ENCODE data around the gene BAG3.

BAG3 gene

DNA sequence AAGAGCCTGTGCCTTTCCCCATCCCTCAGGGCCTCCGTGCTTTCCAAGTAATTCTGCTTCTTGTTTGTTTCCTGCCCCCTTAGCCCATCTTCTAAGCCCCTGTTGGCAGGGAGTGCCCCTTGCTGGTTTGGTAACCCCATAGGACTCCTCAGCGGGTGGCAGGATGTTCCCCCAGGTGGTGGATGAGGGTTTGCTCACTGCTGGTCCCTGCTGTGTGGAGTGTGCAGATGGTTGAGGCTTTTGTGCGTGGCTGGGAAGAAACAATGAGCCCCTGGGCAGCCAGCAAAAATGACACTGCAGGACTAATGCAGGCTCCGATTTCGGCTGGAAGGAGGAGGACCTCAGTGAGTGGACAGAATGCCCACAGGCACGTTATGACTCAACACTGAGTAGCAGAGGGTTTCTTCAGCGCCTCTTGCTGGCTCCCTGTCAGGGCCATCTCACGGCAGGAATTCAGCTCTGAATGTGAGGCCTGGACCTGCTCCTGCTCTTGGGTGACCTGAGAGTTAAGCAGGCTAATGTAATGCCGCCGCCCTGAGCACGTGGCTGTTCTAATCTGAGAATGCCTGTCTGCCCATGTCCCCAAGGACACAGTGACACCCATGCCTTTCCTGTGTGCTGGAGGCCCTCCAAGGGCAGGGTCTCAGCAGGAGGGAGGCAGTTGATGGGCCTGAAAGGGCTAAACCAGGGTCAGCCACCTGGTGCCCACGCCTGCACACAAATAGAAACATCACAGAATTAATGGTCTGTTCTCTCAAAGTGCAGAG lies 16.6 kb downstream of the BAG3 start:
- no peak for DNase-seq

DNA sequence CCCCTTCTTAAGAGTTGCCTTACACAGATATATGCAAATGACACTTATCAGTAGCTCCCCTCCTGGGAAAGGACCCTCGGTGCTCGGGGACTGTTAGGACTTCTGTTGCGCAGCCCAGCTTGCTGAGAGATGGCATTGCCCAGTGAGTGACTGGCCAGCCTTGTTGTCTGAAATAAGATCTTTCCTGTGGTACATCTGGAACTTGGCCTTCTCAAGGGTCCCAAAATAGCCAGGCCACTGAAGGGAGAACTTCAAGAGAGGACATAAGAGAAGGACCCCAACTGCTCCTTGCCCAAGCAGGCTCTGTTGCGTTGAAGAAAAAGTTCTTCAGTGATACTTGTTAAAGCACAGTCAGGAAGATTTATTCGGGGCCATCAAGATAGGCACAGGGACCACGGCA lies 17.3 kb downstream of the BAG3 start:
- DNase-seq = no peak

DNA sequence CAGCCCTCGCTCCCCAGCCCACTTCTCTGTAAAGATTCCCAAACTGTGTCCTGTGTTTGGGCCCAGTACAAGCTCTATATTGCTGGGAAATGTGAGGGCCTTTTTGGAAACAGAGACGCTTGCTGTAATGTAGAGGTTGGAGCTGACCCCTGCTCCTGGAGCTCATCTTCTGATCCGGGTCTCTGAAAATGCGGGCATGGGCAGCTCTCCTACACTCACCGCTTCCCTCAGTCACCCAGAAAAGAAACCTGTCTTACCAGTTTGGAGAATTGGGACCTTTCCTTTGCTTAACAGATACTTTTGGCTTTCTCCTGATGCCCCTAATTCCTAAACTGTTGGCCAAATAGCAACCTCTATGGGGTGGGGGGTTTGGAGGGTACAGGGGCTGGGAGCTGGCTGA lies 18.2 kb downstream of the BAG3 start:
- DNase-seq = no peak

DNA sequence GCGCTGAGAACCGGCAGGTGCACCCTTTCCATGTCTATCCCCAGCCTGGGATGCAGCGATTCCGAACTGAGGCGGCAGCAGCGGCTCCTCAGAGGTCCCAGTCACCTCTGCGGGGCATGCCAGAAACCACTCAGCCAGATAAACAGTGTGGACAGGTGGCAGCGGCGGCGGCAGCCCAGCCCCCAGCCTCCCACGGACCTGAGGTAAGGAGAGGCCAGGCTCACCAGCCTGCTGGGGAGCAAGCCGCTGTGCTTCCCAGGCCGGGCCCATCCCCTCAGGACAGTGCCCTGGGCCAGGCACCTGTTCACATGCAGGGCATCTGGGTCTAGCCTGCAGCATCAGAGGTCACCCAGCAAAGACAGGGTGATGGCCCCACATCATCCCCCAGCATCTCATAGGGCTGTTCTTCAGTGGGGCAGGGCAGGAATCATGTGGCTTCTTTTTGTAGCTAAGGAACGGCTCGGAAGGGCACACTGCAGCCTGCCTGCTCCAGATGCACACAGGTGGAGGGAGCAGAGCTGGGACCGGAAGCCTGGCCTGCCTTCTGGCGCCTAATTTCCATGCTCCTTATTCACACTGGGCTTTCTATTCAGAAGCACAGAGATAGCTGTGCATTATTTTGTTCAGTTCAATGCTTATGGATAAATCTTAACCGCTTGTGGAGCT lies 18.9 kb downstream of the BAG3 start:
- no peak for DNase-seq

DNA sequence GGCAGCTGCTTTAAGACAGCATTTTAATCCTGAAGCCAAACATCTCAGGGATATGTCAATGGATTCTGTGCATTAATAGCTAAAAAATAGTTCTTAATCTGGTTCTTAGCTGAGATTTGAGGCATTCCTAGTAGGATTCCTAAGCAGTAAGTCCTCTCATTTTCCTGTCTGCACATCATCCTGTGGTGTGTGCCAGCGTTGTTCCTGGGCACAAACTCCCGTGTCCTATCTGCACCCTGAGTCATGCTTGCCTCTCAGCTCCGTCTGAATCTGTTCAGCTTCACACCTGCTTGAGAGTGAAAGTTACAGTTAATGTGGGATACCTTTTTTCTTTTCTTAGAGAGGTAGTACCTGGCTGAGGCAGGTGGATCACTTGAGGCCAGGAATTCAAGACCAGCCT lies 19.5 kb downstream of the BAG3 start:
- no peak for DNase-seq

DNA sequence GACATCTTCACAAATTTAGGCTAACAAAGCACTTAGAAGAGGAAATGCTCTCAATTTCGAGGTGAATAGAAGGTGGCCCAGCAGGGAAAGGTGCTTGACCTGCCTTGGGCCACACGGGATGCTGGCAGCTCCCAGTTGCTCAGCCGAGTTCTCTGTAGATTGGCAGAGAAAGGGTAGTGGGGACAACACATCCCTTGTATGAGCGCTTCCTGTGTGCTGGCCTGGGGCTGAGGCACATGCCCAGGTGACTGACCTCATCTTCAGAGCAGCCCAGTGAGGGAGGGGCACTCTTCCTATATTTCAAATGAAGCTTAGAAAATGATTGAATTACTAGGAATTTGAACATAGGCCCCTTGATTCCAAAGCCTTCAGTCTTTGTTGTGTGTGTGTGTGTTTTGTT lies 20.2 kb downstream of the BAG3 start:
- no peak for DNase-seq

DNA sequence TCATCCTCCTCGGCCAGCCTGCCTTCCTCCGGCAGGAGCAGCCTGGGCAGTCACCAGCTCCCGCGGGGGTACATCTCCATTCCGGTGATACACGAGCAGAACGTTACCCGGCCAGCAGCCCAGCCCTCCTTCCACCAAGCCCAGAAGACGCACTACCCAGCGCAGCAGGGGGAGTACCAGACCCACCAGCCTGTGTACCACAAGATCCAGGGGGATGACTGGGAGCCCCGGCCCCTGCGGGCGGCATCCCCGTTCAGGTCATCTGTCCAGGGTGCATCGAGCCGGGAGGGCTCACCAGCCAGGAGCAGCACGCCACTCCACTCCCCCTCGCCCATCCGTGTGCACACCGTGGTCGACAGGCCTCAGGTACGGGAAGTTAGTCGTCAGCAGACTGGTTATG lies 21.1 kb downstream of the BAG3 start:
- no peak for DNase-seq

DNA sequence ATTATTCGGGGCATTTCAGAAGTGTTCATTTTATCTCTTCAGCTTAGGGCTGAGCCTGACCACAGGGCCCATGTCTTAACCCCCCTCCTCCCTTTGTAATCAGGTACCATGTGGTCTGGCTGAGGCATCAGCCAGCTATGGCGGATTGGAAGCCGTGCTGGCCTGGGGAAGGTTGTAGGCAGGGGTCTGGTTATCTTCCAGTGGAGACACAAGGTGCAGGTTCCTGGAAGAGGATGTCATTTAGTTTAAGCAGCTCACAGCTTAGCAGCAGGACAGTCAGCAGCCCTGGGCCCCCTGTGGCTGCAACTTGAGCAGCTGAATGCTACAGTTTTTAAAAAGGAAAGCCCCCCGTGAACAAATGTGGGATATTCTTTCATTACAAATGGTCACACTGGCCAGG lies 22.1 kb downstream of the BAG3 start:
- DNase-seq = no peak

DNA sequence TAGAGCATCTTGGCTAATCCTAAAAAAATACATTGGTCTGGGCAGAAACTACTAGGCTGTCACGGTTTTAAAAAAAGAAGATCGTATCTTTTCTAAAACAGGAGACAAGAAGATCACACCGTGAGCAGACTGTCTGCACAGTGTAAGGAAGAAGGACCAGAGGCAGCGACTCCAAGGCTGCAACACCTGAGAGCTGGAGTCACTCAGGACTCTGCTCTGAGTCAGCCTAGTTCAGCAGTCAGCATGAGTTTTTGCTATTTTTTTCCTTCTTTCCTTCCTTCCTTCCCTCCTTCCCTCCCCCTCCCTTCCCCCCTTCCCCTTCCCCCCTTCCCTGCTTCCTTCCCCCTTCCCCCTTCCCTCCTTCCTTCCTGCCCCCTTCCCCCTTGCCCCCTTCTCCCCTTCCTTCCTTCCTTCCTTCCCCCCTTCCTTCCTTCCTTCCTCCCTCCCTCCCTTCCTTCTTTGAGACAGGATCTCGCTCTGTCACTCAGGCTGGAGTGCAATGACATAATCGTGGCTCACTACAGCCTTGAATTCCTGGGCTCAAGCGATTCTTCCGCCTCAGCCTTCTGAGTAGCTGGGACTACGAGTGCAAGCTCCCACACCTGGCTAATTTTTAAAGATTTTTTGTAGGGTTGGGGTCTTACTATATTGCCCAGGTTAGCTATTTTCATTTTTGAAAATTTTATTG lies 24.4 kb downstream of the BAG3 start:
- DNase-seq = no peak

DNA sequence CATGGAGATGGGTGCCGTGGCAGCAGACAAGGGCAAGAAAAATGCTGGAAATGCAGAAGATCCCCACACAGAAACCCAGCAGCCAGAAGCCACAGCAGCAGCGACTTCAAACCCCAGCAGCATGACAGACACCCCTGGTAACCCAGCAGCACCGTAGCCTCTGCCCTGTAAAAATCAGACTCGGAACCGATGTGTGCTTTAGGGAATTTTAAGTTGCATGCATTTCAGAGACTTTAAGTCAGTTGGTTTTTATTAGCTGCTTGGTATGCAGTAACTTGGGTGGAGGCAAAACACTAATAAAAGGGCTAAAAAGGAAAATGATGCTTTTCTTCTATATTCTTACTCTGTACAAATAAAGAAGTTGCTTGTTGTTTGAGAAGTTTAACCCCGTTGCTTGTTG lies 25.9 kb downstream of the BAG3 start:
- DNase-seq = no peak

DNA sequence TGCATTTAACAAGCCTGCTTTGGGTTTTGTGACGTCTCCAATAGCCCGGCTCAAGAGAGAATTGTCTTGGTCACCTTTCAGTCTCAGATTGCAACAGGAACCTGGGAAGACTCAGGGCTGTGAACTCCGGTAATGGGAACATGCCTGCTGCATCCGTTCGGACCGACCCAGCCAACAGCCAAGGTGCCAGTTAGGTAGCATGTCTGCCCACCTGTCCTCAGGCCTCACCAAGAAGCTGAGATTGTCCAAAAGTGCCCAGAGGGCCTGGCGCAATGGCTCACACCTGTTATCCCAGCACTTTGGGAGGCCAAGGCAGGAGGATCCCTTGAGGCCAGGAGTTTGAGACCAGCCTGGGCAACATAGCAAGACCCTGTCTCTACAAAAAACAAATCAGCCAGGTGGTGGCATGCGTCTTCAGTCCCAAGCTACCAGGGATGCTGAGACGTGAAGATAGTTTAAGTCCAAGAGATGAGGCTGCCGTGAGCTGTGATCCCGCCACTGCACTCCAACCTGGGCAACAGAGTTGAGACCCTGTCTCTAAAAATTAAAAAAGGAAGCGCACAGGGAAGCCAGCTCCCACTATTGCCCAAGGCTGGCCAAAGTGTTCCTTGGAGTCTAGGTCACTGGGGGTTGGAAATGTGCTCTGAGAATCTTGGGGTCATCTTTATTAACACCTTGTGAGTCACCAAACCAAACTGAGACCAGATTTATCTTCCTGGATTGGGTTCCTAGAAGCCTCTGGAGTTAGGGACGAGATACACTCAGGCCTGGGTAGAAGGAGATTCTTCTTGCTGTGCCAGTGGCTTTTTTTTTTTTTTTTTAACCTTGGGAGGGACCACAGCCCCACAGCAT lies 26.9 kb downstream of the BAG3 start:
- DNase-seq = no peak

DNA sequence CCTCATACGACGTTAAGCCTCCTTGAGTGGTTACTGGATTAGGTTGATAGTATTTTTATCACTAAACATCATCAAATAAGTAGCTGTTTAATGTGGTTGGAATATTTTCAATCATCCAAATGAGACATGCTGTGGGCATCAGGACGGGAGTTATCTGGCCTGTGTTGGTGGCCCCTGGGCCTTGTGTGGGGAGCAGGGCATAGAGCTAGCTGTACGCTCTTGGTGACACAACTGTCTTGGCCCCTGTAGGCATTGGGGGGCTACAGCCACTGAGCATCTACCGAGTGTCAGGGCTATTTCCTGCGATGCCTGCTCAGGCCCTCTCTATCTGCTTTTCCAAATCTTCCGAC lies 28.3 kb downstream of the BAG3 start:
- no peak for DNase-seq

DNA sequence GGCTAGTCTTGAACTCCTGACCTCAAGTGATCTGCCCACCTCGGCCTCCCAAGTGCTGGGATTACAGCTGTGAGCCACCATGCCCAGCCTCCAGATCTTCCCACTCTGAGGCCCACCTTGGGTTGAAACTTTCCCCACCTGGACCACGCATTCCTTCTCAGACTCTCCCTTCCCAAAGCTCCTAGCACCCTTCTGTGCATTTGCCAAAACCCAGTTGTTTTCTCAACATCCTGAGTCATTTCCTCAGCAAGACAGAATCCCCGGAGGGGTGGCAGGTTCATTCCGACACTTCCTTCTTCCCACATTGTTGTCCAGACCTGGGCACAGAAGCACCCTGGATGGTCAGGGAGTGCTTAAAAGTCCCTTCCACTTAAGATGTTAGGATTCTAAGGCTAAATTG lies 28.9 kb downstream of the BAG3 start:
- no peak for DNase-seq

DNA sequence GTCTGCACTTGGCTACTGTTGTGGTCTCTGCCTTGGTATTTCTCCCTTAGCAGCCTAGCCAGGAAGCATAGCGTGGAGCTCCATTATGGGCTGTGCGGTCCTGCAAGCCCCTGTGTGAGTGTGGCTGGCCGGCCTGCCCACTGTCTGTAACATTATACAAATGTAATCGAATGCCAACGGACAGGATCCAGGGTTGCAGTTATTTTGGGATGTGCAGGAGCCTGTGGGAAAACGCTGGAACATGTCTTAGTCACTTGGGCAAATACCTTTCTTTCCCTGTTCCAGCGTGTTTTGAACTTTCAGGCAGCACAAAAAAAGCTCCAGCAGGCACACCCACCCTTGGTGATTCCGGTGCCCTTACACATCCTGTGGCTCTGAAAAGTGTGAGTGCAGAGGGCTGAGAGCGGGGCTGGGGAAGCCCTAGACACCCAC lies 29.5 kb downstream of the BAG3 start:
- no peak for DNase-seq

DNA sequence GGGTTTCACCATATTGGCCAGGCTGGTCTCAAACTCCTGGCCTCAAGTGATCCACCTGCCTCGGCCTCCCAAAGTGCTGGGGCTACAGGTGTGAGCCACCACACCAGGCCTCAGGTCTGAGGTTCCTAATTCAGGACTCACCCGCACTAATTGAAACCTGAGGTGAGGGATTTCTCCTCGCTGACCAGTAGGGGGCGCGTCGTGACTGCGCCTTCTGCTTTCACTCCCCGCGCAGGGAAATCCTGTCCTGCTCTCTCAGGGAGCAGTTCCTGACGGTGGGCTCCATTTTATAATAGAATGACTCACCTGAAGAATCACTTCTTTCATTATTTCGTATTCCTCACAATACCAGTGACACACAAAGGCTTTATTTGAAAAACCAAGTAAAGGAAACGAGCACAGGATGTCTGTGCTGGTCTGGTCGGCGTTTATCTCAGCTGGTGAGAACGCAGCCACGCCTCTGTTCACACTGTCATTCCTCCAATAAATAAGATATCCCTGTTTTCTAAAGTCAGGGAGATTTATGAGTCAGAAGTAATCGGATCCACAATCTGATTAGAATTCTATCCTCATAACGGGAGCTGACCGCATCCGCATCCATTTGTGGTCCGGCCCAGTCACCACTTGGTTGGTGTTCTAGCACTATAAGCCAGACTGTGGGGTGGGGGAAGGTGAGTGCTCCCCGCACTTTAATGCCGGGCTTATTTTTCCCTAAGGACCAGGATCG lies 35.4 kb downstream of the BAG3 start:
- peak; percentile 39 for DNase-seq

DNA sequence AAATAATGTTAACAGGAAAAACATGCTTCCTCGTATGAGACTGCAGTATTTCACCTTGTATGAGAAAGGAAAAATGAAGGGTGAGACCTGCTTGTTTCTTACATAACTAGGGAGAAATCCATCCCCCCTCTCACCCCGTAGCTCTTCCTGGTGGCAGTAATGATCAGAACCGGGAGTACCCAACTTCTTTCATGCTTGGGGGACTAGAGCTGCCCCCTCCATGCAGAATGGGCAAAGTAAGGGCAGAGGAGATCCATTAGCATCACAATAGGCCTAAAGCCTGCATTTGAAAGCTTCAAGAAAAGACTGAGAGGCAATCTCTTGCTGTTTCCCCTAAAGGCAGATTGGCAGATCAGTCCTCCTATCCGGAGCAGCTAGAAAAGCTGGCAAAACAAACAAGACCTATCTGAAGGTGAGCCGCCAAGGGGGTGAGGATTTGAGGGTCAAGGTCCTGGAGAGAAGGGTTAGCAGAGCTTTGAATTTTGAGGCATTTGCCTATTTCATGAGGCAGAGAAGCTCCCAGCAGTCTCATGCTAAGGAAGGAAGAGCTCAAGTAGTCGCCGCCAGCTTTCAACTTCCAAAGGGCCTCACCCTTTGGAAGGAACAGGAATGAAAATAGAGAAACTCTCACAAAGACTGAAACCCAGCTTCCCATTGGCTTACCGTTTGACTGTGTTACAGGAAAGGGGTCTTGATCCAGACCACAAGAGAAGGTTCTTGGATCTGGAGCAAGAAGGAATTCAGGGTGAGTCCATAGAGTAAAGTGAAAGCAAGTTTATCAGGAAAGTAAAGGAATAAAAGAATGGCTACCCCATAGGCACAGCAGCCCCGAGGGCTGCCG lies 36.2 kb downstream of the BAG3 start:
- DNase-seq = no peak

DNA sequence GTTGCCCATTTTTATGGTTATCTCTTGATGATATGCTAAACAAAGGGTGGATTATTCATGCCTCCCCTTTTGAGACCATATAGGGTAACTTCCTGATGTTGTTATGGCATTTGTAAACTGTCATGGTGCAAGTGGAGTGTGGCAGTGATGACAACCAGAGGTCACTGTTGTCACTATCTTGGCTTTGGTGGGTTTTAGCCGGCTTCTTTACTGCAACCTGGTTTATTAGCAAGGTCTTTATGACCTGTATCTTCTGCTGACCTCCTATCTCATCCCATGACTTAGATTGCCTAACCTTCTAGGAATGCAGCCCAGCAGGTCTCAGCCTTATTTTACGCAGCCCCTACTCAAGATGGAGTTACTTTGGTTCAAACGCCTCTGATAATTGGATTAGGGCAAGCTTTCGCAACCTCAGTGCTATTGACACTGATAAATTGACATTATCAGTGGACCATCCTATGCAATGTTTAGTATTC lies 36.9 kb downstream of the BAG3 start:
- DNase-seq = no peak

DNA sequence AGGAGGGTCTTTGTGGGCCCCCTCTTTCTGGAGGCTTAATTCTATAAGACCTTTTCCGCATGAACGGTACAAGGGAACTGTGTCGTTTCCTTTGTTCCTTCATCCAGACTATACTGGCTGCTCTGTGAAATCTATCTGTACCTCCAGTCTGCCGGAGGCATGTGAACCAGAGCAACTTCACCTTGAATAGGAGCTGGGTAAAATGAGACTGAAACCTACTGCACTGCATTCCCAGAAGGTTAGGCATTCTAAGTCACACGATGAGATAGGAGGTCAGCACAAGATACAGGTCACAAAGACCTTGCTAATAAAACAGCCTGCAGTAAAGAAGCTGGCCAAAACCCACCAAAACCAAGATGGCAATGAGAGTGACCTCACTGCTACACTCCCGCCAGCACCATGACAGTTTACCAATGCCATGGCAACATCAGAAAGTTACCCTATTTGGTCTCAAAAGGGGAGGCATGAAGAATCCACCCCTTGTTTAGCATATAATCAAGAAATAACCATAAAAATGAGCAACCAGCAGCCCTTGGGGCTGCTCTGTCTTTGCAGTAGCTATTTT lies 37.9 kb downstream of the BAG3 start:
- no peak for DNase-seq

DNA sequence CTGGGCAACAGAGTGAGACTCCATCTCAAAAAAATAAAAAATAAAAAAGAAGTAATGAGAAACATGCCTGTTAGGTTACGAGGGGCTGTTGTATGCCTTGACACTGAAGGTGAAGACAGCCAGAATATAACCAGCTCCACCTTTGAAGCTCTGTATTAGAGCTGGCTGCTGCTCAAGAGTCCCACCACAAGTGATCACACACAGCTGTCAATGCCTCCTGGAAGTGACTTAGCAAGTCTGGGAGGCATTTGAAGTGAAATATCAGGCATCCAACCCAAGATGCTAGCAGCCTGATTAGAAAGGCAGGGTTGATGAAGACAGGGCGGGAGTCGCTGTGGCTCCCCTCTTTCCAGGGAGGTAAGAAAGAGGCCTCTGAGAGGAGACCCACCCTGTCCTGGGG lies 40.5 kb downstream of the BAG3 start:
- no peak for DNase-seq

DNA sequence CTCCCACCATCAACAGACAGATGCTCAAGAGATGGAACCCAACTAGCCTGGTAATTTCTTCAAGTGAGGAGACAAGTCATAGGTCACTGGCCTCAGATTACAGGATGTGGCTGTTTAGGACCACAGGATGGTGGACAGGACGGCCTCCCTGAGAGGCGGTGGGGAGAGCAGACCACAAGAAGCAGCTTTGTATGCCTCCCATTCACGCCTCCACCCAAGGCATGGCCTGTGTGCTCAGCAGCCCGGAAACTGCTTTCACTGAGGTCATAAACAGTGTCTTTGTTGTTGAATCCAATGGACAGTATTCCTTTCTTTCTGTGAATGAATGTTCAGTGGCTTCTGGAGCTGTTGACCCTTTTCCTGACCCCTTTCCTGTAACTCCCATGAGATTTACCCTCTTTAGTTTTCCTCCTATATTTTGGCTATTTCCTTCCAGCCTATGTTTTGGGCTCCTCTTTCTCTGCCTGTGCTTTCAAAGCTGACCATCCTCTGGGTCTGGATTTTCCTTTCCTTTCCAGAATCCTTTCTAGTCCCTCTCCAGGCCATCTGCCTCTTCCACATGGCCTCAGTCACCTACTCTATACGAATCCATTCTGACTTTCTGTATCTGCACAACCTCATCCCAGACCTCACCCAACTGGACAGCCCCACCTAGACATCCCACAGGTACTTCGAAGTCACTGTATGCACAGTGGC lies 42.2 kb downstream of the BAG3 start:
- DNase-seq = no peak

DNA sequence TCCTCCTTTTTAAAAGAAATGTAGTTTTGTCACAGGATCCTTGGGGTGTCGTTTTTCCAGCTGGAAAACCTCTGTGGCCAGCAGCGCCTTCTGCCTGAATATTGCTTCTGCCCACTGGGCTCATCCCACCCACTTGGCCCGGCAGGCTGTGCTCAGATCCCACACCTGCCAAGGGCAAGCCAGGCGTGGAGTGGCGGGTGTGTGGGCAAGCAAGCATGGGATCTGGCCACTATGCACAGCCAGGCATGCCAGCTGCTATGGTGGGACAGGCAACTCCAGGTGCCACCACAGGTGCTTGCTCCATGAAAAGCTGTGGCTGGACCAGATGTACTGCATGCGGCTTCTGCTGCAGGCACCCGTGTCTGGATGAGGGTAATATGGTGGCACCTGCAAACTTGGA lies 43.4 kb downstream of the BAG3 start:
- no peak for DNase-seq
